HEK293 (cell line): Measurements from ENCODE around the gene GPER1.

ENCODE experiments used
- CTCF ChIA-PET: fragments of 350-600 bp; formaldehyde crosslinking; extraction: SDS; loops from one replicate; lab custom pipeline; 2021; ENCODE audit warnings: antibody characterized with exemption; lab: Yijun Ruan, JAX
- POLR2A ChIA-PET: fragments of 300-600 bp; formaldehyde crosslinking; extraction: SDS; loops from one replicate; lab custom pipeline; 2020; ENCODE audit warnings: antibody characterized with exemption, inconsistent platforms; lab: Yijun Ruan, JAX
- H3K27ac ChIP-seq: fragments of 200-500 bp; sonication (Bioruptor generic); 2 replicates; pipeline ENCODE4 v1.5.1; 2014; ENCODE audit warnings: low read depth, low read length, control low read depth, inconsistent platforms; ENCODE audit errors: extremely low read depth
- H3K36me3 ChIP-seq, 2 experiments: fragments of 200-500 bp in 1 of 2; sonication (Bioruptor generic) in 1 of 2; 1 replicate in 1 of 2; 2 replicates in 1 of 2; pipeline ENCODE4 v1.5.1; 2014 to 2017; ENCODE audit warnings: inconsistent platforms in 2 of 2, low read length in 2 of 2; ENCODE audit not compliant: control insufficient read depth in 2 of 2, insufficient read depth in 1 of 2
- H3K4me1 ChIP-seq: fragments of 200-500 bp; sonication (Bioruptor generic); 2 replicates; pipeline ENCODE4 v1.5.1; 2014; ENCODE audit warnings: mild to moderate bottlenecking, low read length, inconsistent platforms; ENCODE audit not compliant: control insufficient read depth, insufficient read depth
- H3K4me3 ChIP-seq: 2 replicates; pipeline ENCODE4 v1.5.1; 2011; ENCODE audit warnings: low read depth, mild to moderate bottlenecking, control low read depth, low read length, moderate library complexity
- H3K9me3 ChIP-seq: fragments of 200-500 bp; sonication (Bioruptor generic); 2 replicates; pipeline ENCODE4 v1.5.1; 2014; ENCODE audit warnings: low read depth, low read length, inconsistent platforms; ENCODE audit not compliant: control insufficient read depth, insufficient read depth
- INSM2 ChIP-seq: fragments of 450-650 bp; formaldehyde crosslinking; IDR thresholded peaks from 2 replicates; pipeline ENCODE4 v1.5.1; 2016; ENCODE audit warnings: missing biosample characterization, missing genetic modification characterization
- PRDM1 ChIP-seq: fragments of 450-650 bp; formaldehyde crosslinking; IDR thresholded peaks from 2 replicates; pipeline ENCODE4; 2016; ENCODE audit warnings: missing biosample characterization, missing genetic modification characterization
- WT1 ChIP-seq: fragments of 450-650 bp; formaldehyde crosslinking; IDR thresholded peaks from 2 replicates; pipeline ENCODE4 v1.5.1; 2016; ENCODE audit warnings: missing biosample characterization, missing genetic modification characterization
- ZFP41 ChIP-seq: fragments of 450-650 bp; formaldehyde crosslinking; IDR thresholded peaks from 2 replicates; pipeline ENCODE4 v1.5.1; 2016; ENCODE audit warnings: missing biosample characterization, missing genetic modification characterization, borderline replicate concordance
- ZNF121 ChIP-seq: fragments of 450-650 bp; formaldehyde crosslinking; IDR thresholded peaks from 2 replicates; pipeline ENCODE4 v1.5.1; 2016; ENCODE audit warnings: missing biosample characterization, missing genetic modification characterization
- ZNF324 ChIP-seq: fragments of 450-650 bp; formaldehyde crosslinking; IDR thresholded peaks from 2 replicates; pipeline ENCODE4 v1.5.1; 2016; ENCODE audit warnings: missing biosample characterization, missing genetic modification characterization
- ZNF514 ChIP-seq: fragments of 450-650 bp; formaldehyde crosslinking; IDR thresholded peaks from 2 replicates; pipeline ENCODE4 v1.5.1; 2016; ENCODE audit warnings: missing biosample characterization, missing genetic modification characterization
- ZNF561 ChIP-seq: fragments of 450-650 bp; IDR thresholded peaks from 2 replicates; pipeline ENCODE4 v1.5.1; 2018; ENCODE audit warnings: missing biosample characterization, missing genetic modification characterization, borderline replicate concordance
- ZNF747 ChIP-seq: fragments of 450-650 bp; formaldehyde crosslinking; IDR thresholded peaks from 2 replicates; pipeline ENCODE4 v1.5.1; 2016; ENCODE audit warnings: missing biosample characterization, missing genetic modification characterization
- ZNF843 ChIP-seq: fragments of 450-650 bp; formaldehyde crosslinking; IDR thresholded peaks from 2 replicates; pipeline ENCODE4 v1.5.1; 2016; ENCODE audit warnings: missing biosample characterization, missing genetic modification characterization
- ZSCAN5A ChIP-seq: fragments of 450-650 bp; formaldehyde crosslinking; IDR thresholded peaks from 2 replicates; pipeline ENCODE4 v1.5.1; 2016; ENCODE audit warnings: missing biosample characterization, missing genetic modification characterization
- ZXDB ChIP-seq: fragments of 450-650 bp; formaldehyde crosslinking; IDR thresholded peaks from 2 replicates; pipeline ENCODE4 v1.5.1; 2016; ENCODE audit warnings: missing biosample characterization, missing genetic modification characterization
- TF ChIP-seq, protein P1 (sequence below): fragments of 450-650 bp; formaldehyde crosslinking; IDR thresholded peaks from 2 replicates; pipeline ENCODE4 v1.5.0; 2017; ENCODE audit warnings: missing biosample characterization, missing genetic modification characterization, borderline replicate concordance
- TF ChIP-seq, protein P2 (sequence below): fragments of 450-650 bp; formaldehyde crosslinking; IDR thresholded peaks from 2 replicates; pipeline ENCODE4 v1.5.1; 2016; ENCODE audit warnings: missing biosample characterization, missing genetic modification characterization
- TF ChIP-seq, protein P3 (sequence below): IDR thresholded peaks from 2 replicates; pipeline ENCODE4 v1.6.1; 2011; ENCODE audit warnings: mild to moderate bottlenecking, low read depth, low read length, borderline replicate concordance
- TF ChIP-seq, protein P4 (sequence below): fragments of 450-650 bp; formaldehyde crosslinking; IDR thresholded peaks from 2 replicates; pipeline ENCODE4 v1.5.1; 2016; ENCODE audit warnings: missing biosample characterization, missing genetic modification characterization

GPER1 gene

GRCh38 chr7:1097120-1097504 lies 9.2 kb downstream of the GPER1 start:
- H3K4me3 ChIP-seq: no peak overlapping the region
- H3K9me3 ChIP-seq: no peaks in the 10 kb centered on the region
- no peak overlapping the region for H3K27ac ChIP-seq
- no peaks in the 10 kb centered on the region; the same call in 1 of the 2 replicates for H3K4me1 ChIP-seq
- H3K36me3 ChIP-seq: peaks cover 0 to 6% of the 10 kb centered on the region in 2 experiments; a peak in 1 of 3 replicates
- ChIA-PET POLR2A (no interaction called here), CTCF (interaction anchor here (1.0 kb wide), 1 partner anchor 11 kb away, joined by 6 read pairs; no protein-coding TSS in a partner anchor)
- TF ChIP-seq, protein P1, sequence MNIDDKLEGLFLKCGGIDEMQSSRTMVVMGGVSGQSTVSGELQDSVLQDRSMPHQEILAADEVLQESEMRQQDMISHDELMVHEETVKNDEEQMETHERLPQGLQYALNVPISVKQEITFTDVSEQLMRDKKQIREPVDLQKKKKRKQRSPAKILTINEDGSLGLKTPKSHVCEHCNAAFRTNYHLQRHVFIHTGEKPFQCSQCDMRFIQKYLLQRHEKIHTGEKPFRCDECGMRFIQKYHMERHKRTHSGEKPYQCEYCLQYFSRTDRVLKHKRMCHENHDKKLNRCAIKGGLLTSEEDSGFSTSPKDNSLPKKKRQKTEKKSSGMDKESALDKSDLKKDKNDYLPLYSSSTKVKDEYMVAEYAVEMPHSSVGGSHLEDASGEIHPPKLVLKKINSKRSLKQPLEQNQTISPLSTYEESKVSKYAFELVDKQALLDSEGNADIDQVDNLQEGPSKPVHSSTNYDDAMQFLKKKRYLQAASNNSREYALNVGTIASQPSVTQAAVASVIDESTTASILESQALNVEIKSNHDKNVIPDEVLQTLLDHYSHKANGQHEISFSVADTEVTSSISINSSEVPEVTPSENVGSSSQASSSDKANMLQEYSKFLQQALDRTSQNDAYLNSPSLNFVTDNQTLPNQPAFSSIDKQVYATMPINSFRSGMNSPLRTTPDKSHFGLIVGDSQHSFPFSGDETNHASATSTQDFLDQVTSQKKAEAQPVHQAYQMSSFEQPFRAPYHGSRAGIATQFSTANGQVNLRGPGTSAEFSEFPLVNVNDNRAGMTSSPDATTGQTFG (tag by site-specific recombination): no peak
- TF ChIP-seq ZXDB (tag by site-specific recombination) (no peak), INSM2 (tag by site-specific recombination) (no peak), ZNF561 (tag by site-specific recombination) (no peak), ZSCAN5A (no peak), ZNF121 (tag by site-specific recombination) (no peak), ZNF514 (tag by site-specific recombination) (no peak), WT1 (tag by site-specific recombination) (no peak), ZNF843 (tag by site-specific recombination) (no peak), PRDM1 (no peak), ZNF324 (no peak), ZNF747 (tag by site-specific recombination) (no peak), ZFP41 (tag by site-specific recombination) (no peak)
- TF ChIP-seq, protein P2, sequence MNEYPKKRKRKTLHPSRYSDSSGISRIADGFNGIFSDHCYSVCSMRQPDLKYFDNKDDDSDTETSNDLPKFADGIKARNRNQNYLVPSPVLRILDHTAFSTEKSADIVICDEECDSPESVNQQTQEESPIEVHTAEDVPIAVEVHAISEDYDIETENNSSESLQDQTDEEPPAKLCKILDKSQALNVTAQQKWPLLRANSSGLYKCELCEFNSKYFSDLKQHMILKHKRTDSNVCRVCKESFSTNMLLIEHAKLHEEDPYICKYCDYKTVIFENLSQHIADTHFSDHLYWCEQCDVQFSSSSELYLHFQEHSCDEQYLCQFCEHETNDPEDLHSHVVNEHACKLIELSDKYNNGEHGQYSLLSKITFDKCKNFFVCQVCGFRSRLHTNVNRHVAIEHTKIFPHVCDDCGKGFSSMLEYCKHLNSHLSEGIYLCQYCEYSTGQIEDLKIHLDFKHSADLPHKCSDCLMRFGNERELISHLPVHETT: no peak
- TF ChIP-seq, protein P3, sequence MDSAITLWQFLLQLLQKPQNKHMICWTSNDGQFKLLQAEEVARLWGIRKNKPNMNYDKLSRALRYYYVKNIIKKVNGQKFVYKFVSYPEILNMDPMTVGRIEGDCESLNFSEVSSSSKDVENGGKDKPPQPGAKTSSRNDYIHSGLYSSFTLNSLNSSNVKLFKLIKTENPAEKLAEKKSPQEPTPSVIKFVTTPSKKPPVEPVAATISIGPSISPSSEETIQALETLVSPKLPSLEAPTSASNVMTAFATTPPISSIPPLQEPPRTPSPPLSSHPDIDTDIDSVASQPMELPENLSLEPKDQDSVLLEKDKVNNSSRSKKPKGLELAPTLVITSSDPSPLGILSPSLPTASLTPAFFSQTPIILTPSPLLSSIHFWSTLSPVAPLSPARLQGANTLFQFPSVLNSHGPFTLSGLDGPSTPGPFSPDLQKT: no peak
- TF ChIP-seq, protein P4, sequence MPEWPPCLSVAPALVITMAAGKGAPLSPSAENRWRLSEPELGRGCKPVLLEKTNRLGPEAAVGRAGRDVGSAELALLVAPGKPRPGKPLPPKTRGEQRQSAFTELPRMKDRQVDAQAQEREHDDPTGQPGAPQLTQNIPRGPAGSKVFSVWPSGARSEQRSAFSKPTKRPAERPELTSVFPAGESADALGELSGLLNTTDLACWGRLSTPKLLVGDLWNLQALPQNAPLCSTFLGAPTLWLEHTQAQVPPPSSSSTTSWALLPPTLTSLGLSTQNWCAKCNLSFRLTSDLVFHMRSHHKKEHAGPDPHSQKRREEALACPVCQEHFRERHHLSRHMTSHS (tag by site-specific recombination): no peak
- TF ChIP-seq, all 188 proteins: peak for 0
